NT2/D1 (cell line): ENCODE results near the gene MB21D2.

Experiments
- YY1 ChIP-seq: IDR thresholded peaks from 2 replicates; pipeline ENCODE4 v1.6.1; 2011; ENCODE audit not compliant: insufficient read length, insufficient read depth
- ZNF274 ChIP-seq: IDR thresholded peaks from 2 replicates; pipeline ENCODE4 v1.6.1; 2011; ENCODE audit warnings: mild to moderate bottlenecking, low read depth, low read length

DNA sequence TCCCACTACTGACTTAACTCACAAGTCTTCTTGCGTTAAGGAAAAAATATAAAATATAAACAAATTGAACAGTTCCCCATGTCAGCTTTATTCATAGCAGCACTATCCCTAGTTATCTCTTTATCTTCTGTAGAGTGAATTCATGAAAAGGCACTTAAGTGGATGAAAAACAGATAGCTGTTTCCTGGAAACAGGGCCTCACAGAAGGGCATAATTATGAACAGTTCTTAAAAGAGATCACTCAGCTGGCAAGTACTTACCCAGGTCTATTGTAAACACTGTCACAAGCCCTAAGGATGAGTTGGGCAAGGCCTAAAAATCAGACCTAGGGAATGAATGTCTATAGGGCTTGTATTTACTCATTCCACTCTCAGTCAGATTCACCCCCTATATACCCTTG is 10.7 kb downstream of the MB21D2 start:
- no peak for TF ChIP-seq YY1
- TF ChIP-seq ZNF274: no peak
